Measurements from ENCODE around the gene EYS. TPM values are rescaled to one million over a fixed set of nuclear protein-coding genes. Genes with fewer than 3 reads are reported as not detected.

Gene EYS
- total RNA-seq, 4 donors from 2014 or later: under 0.01 TPM; not detected in 3

DNA sequence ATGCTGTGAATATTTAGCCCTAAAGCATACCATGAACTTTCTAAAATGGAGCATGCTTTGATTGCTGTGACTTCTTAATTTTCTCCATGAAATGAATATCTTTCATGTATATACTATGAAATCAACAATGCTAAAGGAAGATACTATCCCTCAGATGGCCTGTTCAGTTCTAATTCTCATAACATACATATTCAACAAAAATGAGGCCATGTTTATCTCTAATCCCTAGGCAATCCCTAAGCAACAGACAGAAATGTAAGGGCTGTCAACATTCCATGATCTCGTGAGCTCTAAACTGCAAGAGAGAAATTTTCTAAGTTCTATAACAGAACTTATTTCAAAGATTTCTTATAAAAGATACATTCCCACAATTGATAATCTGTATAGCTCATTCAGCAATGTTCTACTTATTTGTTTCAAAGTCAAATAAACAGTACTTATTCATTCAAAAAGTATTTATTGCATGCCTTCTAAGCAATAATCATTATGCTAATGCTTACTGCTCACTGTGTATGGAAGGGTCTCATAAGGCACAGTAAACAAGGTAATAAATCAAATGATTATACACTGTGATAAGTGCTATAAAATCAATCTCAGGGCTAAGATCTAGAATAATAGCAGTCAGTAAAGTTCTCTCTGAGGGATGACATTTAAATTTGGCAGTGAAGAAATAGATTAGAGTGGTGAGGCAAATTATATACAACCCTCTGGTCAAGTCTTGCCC, 1578.6 kb downstream of the EYS start:
- no peak for TF ChIP-seq POLR2AphosphoS5 (IDR thresholded peaks at IDR 0.05)
- no peaks in the 10 kb centered on the region for H3K4me1 ChIP-seq
- DNase-seq (ENCODE audit: extremely low spot score): no peak
- H3K9me3 ChIP-seq: no peaks in the 10 kb centered on the region
- no peak overlapping the region for H3K27ac ChIP-seq (replicated peaks in 1 of 4)
- no peak overlapping the region for H3K4me3 ChIP-seq
- intact Hi-C loops (cut with DNase I): no loop called here
- 90% methylated on average over 1 of the region's 1 CpG for WGBS
- H3K27me3 ChIP-seq: no peaks in the 10 kb centered on the region
- H3K36me3 ChIP-seq: no peaks in the 10 kb centered on the region

DNA sequence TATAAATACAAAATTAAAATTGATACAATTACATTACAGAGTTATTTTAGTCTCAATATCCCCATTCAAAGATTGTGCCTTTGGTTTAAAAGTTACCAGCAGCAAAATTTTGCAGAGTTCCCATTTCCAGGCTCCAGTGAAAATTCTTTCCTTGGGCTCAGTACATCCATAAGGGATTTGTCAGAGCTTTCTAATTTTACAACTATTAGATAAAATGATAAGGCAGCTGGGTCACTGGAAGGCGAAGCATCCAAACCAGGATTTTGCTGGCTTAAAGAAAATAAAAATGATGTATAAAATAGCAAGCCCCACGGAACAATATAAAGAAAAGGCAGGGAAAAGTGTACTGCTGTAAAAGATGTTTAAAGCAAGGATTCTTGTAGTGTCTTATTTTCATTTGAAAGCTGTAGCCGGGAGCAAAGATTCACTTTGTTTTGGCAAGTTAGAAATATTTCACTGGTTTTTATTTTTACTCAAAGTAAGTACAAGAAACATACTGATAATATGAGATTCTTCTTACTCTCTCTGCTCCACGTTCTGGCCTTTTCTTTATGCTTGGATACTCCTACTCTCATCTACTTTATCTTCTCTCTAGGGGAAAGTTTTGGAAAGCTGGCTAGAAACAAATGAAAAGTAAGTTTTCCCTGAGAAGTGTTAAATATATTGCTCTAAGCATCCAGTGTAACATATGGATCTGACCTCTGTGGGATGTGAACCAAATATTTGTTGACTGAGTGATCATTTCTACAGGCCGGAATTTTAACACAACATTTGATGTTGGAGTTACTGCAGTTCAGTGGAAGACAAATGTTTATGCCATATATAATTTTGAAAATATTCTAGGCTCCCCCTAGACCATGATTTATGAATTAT, 1583.0 kb downstream of the EYS start:
- no peaks in the 10 kb centered on the region for H3K27me3 ChIP-seq
- intact Hi-C loops (cut with DNase I): no loop called here
- H3K4me3 ChIP-seq: no peak overlapping the region
- H3K36me3 ChIP-seq: no peaks in the 10 kb centered on the region
- 48% methylated on average over 5 of the region's 5 CpGs for WGBS
- TF ChIP-seq EP300 (IDR thresholded peaks at IDR 0.05): no peak
- TF ChIP-seq POLR2A (IDR thresholded peaks at IDR 0.05; ENCODE audit: low read depth): no peak
- no peak for TF ChIP-seq POLR2AphosphoS5 (IDR thresholded peaks at IDR 0.05)
- no peak for TF ChIP-seq CTCF (IDR thresholded peaks at IDR 0.05)
- H3K9me3 ChIP-seq: no peaks in the 10 kb centered on the region
- H3K27ac ChIP-seq (replicated peaks in 1 of 4): no peak overlapping the region
- H3K4me1 ChIP-seq: no peaks in the 10 kb centered on the region
- DNase-seq (ENCODE audit: extremely low spot score): no peak

GRCh38 chr6:64122712-64123375, 1584.2 kb downstream of the EYS start:
- no peak overlapping the region for H3K27ac ChIP-seq (replicated peaks in 1 of 4)

DNA sequence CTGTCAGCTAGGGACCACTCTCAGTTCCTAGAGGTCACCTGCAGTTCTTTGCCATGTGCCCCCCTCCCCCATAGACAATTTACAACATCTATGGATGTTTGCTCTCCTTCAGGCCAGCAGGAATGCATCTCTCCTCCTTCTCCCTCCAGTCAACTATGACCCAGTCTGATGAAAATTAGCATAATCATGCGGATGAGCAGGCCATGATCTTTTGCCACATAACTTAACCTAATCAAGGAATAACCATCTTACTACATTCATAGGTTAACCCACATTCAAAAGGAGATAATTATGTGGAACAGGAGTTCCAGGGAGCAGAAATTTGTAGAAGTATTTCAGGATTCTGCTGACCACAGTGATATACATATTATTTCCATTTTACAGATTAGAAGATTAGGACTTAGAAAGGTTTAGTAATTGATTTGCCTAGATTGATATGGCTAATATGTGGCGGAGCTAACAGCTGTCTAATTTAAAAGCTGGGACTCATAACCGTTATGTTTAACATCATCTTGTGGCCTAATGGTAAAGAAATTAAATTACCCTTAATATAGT, 1585.9 kb downstream of the EYS start:
- Histone ChIP-seq H3K9me3 (peaks cover 0 to 12% (median 5%) of the 10 kb centered on the region in 4 donors), H3K4me3 (no peak overlapping the region), H3K27me3 (no peaks in the 10 kb centered on the region), H3K36me3 (no peaks in the 10 kb centered on the region), H3K27ac (replicated peaks in 1 of 4) (no peak overlapping the region), H3K4me1 (no peaks in the 10 kb centered on the region)
- WGBS: 97% methylated on average over 3 of the region's 3 CpGs
- no peak for DNase-seq (ENCODE audit: extremely low spot score)
- intact Hi-C loops (cut with DNase I): no loop called here
- TF ChIP-seq POLR2AphosphoS5 (IDR thresholded peaks at IDR 0.05) (no peak), POLR2A (IDR thresholded peaks at IDR 0.05; ENCODE audit: low read depth) (no peak), EP300 (IDR thresholded peaks at IDR 0.05) (no peak), CTCF (IDR thresholded peaks at IDR 0.05) (no peak)

More at GRCh38 chr6:64122712-64123375, 1584.2 kb downstream of the EYS start:
- TF ChIP-seq CTCF (IDR thresholded peaks at IDR 0.05): no peak
- TF ChIP-seq EP300 (IDR thresholded peaks at IDR 0.05): no peak
- TF ChIP-seq POLR2AphosphoS5 (IDR thresholded peaks at IDR 0.05): no peak
- intact Hi-C loops (cut with DNase I): no loop called here
- Histone ChIP-seq H3K4me1 (no peaks in the 10 kb centered on the region), H3K9me3 (peaks cover 0 to 7% (median 3%) of the 10 kb centered on the region in 4 donors), H3K36me3 (no peaks in the 10 kb centered on the region), H3K4me3 (no peak overlapping the region), H3K27me3 (no peaks in the 10 kb centered on the region)
- no peak for DNase-seq (ENCODE audit: extremely low spot score)
- WGBS: 61% methylated on average over 4 of the region's 4 CpGs

GRCh38 chr6:64113704-64114103, 1593.3 kb downstream of the EYS start:
- Histone ChIP-seq H3K27me3 (no peaks in the 10 kb centered on the region), H3K27ac (replicated peaks in 1 of 4) (no peak overlapping the region), H3K4me3 (no peak overlapping the region), H3K4me1 (no peaks in the 10 kb centered on the region), H3K9me3 (peaks cover 0 to 12% (median 5%) of the 10 kb centered on the region in 4 donors), H3K36me3 (no peaks in the 10 kb centered on the region)
- intact Hi-C loops (cut with DNase I): no loop called here
- WGBS: 75% methylated on average over 3 of the region's 3 CpGs
- DNase-seq (ENCODE audit: extremely low spot score): no peak
- TF ChIP-seq CTCF (IDR thresholded peaks at IDR 0.05) (no peak), POLR2AphosphoS5 (IDR thresholded peaks at IDR 0.05) (no peak), EP300 (IDR thresholded peaks at IDR 0.05) (no peak), POLR2A (IDR thresholded peaks at IDR 0.05; ENCODE audit: low read depth) (no peak)
